ENCODE measurements around the gene SSBP3. TPM values are rescaled to one million over a fixed set of nuclear protein-coding genes. Genes with fewer than 3 reads are reported as not detected.
A peak's percentile ranks its signal among the peaks of the same experiment; 100 is the strongest.

SSBP3 gene
- total RNA-seq, 2 donors from 2014 or later = 59.0 to 92.1 TPM

DNA sequence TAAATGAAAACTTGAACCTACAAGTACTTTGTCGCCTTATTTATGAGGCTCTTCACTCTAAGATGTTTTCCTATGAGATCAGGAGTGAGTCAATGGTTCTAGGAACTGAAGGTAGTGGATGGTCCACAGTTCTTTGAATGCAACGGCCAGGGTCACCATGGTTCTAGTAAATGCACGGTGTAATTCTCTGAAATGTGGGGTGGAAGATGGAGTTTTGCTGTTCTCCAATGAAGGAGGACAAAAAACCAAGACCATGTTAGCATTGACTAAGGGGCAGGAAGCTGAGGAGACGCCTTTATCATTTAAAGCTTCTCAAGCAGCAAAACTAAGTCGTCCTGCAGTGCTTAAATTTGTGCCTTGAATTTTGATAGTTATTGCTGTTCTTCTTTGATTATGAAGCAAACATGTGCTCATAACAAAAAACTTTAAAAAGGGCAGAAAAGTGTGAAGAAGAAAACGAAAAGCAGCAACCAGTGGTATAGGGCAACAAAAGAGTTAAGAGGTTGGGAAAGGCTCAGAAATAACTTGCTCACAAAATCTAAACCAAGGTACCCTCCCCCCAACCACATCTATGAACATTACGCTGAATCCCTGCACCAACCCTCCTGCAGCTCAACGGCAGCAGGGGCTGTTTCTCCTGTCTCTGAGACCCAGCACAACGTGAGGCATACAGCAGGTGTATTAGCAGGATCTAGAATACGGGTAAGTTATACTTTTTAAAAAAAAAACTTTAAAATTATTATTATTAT, 121.2 kb downstream of the SSBP3 start:
- H3K27me3 Mint-ChIP-seq = no peaks in the 10 kb centered on the region
- H3K4me3 Mint-ChIP-seq = peak overlapping the region; percentile 78
- peaks cover 5% of the 10 kb centered on the region for H3K36me3 Mint-ChIP-seq
- peak; percentile 64 to 73 for ATAC-seq
- H3K4me1 Mint-ChIP-seq (ENCODE audit: low read depth in 2 of 2) = peaks cover 69 to 70% of the 10 kb centered on the region in 2 donors
- no peak for DNase-seq (ENCODE audit: low spot score)
- H3K27ac Mint-ChIP-seq = peak overlapping the region; percentile 91 to 92
- H3K9me3 Mint-ChIP-seq = no peaks in the 10 kb centered on the region

DNA sequence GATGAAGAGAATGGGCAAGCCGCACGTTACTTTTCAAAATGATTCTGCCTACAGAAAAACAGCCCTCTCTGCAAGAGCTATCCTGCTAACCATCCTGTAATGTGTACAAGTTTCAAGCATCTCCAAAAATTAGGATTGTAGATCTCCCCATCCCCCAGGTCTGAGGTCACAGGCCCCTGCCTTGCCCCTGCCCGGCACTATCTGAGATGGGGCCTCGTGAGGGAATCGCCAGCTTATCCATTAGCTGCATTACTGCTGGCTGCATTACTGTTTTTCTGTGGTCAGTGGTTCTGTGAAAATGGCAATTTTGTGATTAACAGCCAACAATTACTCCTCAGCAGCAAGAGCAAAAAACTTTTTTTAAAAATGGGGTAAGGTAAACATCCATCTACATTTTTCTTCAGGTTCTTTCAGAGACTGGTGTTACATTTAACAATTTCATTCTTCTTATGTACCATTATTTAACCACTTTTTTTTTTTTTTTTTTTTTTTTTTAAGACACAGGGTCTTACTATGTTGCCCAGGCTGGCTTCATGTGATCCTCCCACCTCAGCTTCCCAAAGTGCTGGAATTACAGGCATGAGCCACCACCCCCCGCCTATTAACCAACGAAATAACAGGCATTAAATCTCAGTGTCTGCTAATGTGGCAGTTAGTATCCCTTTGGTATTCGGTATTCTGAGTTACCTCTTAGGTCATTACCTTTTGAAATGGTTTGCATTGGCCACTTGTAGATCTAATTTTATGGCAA, 122.4 kb downstream of the SSBP3 start:
- peak overlapping the region; percentile 91 to 92 for H3K27ac Mint-ChIP-seq

DNA sequence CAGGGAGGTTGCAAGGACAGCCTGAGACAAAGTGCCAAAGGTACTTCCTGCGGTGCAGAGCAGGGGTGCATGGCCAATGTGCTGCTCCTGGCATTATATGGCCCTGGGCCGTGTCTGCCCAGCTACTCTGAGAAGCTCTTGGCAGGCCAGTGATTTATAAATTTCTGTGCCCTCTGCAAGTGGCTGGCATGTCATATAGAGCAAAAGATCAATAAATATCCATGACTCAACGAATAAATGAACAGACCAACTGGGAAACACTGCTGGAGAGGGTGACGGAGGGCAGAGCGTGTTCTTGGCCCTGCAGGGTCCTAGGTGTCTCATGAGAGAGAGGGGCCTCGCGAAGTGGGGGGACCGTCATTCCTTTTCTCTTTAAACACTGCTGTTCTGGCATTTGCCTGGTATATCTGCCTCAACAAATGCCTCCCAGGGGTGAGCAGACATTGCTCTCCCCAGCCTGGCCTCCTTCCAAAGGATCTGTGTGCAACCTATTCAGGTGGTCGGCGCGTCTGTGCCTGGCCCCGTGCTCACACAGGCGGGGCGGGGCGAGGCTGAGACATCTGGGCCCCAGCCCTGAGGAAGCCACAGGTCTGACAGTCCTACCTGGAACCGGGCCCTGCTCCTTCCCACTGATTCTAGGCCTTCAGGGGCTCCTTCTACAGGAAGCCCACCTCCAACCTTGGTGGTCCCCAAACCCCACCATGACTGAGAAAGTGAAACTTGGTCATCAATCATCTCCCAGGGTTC, 123.9 kb downstream of the SSBP3 start:
- Mint-ChIP-seq H3K4me1 (ENCODE audit: low read depth in 2 of 2) (peaks cover 56 to 67% of the 10 kb centered on the region in 2 donors), H3K36me3 (peaks cover 6% of the 10 kb centered on the region), H3K27me3 (no peaks in the 10 kb centered on the region), H3K27ac (peak overlapping the region; percentile 91 to 92), H3K4me3 (peak overlapping the region; percentile 60), H3K9me3 (no peaks in the 10 kb centered on the region)
- ATAC-seq = no peak
- no peak for DNase-seq (ENCODE audit: low spot score)

More for the DNA sequence above, 122.4 kb downstream of the SSBP3 start:
- peaks cover 6% of the 10 kb centered on the region for H3K36me3 Mint-ChIP-seq
- no peaks in the 10 kb centered on the region for H3K27me3 Mint-ChIP-seq
- ATAC-seq (no peak), DNase-seq (ENCODE audit: low spot score) (no peak)
- peak overlapping the region; percentile 60 for H3K4me3 Mint-ChIP-seq
- no peaks in the 10 kb centered on the region for H3K9me3 Mint-ChIP-seq
- H3K4me1 Mint-ChIP-seq (ENCODE audit: low read depth in 2 of 2) = peaks cover 61 to 64% of the 10 kb centered on the region in 2 donors

DNA sequence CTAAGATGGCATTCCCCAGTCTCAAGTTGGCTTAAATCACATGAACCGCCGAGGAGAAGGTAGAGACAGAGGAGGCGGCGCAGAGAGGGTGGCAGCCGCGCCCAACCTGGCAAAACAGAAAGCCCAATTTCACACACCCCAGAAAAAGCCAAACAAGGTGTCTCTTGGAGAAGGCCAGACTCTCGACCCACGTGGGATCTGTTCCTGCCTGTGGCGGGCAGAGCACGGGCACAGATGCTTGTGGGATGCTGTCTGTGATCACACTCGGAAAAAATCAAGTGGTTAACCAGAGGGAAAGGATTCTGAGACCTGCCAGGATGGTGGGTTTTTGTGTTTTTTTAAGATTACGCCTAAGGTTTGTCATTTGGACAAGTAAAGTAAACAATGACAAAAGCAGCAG, 125.5 kb downstream of the SSBP3 start:
- no peak for DNase-seq (ENCODE audit: low spot score)
- H3K27me3 Mint-ChIP-seq = no peaks in the 10 kb centered on the region
- no peak for ATAC-seq
- peak overlapping the region; percentile 23 to 77 for H3K27ac Mint-ChIP-seq
- H3K4me1 Mint-ChIP-seq (ENCODE audit: low read depth in 2 of 2) = peaks cover 50 to 62% of the 10 kb centered on the region in 2 donors
- no peak overlapping the region for H3K4me3 Mint-ChIP-seq
- H3K36me3 Mint-ChIP-seq = peaks cover 10% of the 10 kb centered on the region
- no peaks in the 10 kb centered on the region for H3K9me3 Mint-ChIP-seq

DNA sequence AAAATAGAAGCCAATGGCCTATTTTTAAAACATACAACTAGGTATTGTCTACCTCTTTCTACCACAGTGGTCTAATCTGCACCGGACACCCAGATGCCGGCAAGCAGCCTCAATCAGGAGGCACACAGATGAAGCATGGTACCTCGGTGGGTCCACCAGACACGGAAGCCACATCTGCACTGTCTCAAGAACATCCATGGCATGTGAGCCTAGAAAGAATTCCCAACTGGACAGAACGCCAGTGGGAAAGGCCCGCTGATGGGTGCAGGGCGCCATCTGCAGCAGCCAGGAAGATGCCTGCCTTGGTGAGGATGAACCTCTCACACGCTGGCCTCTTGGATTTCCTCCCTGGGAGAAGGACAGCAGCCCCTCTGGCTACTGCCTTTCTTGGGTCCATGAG, 126.7 kb downstream of the SSBP3 start:
- no peaks in the 10 kb centered on the region for H3K27me3 Mint-ChIP-seq

DNA sequence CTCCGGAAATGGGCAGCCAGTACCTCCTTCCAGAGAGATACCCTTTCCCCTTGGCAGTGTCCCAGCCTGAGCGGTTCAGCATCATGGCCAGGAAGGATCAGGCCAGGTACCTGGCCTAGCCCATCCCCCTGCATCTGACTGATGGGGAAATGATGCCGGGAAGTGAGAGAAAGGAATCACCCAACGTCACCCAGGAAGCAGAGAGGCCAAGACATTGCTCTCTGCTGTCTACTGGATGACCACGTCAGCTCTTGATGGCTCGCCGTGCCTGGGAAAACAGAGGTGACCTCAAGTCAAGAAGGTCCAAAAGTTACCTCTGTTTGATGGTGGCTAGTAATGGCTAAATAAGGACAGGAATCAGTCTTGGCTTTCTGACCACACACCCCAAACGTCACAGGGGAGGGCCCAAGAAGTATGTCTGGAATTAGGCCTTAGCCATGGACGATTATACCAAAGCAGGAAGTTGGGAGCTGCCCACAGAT, 127.2 kb downstream of the SSBP3 start:
- Mint-ChIP-seq H3K27ac (peak overlapping the region in 1 of 2 donors; percentile 23), H3K9me3 (no peaks in the 10 kb centered on the region), H3K36me3 (peaks cover 10% of the 10 kb centered on the region), H3K27me3 (no peaks in the 10 kb centered on the region), H3K4me1 (ENCODE audit: low read depth in 2 of 2) (peaks cover 47 to 62% of the 10 kb centered on the region in 2 donors), H3K4me3 (no peak overlapping the region)
- DNase-seq (ENCODE audit: low spot score) (no peak), ATAC-seq (no peak)

More for the DNA sequence above, 126.7 kb downstream of the SSBP3 start:
- no peak for ATAC-seq
- peaks cover 48 to 62% of the 10 kb centered on the region in 2 donors for H3K4me1 Mint-ChIP-seq (ENCODE audit: low read depth in 2 of 2)
- no peak overlapping the region for H3K4me3 Mint-ChIP-seq
- H3K9me3 Mint-ChIP-seq = no peaks in the 10 kb centered on the region
- DNase-seq (ENCODE audit: low spot score) = no peak
- H3K36me3 Mint-ChIP-seq = peaks cover 10% of the 10 kb centered on the region
- peak overlapping the region; percentile 23 for H3K27ac Mint-ChIP-seq

DNA sequence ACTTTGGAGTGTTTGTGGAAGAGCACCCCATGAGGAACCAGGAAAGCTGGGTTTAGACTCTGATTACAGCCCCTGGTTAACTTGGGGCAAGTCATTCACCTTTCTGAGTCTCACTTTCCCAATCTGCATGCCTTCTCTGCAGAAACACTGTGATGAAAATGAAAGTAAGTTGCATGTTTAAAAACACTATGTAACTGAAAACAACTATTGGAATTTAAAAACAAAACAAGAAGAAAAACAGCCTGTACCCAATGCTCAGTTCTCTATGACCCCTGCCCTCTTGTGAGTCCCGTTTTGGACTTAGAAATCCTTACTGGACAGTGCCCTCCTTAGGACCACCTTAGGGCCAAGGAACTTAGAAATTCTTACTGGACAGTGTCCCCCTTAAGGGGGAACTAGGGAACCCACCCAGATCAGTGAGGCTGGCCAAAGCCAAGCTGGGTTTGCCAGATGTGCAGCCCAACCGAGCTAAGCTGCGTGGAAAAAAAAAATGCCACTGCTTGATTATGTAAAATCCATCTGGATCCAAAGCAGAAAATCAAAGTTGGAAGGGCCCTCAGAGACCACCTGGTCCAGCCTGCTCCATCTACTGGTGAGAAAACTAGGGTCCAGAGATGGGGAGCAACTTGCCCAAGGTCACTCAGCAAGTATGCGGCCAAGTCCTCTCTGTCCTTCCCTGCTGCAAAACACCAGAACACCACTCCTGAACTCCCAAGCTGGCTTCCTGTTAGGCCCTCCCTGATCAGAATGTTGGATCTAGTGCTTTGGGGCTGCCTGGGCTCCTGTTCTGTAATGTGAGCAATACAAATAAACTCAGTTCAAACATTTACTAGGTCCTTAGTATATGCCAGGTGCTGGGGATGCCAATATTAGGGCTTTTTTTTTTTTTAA, 128.5 kb downstream of the SSBP3 start:
- Mint-ChIP-seq H3K4me1 (ENCODE audit: low read depth in 2 of 2) (peaks cover 35 to 58% of the 10 kb centered on the region in 2 donors), H3K4me3 (peak overlapping the region; percentile 49), H3K27me3 (no peaks in the 10 kb centered on the region), H3K36me3 (peaks cover 10% of the 10 kb centered on the region), H3K27ac (peak overlapping the region; percentile 67 to 92), H3K9me3 (no peaks in the 10 kb centered on the region)
- no peak for DNase-seq (ENCODE audit: low spot score)
- no peak for ATAC-seq

DNA sequence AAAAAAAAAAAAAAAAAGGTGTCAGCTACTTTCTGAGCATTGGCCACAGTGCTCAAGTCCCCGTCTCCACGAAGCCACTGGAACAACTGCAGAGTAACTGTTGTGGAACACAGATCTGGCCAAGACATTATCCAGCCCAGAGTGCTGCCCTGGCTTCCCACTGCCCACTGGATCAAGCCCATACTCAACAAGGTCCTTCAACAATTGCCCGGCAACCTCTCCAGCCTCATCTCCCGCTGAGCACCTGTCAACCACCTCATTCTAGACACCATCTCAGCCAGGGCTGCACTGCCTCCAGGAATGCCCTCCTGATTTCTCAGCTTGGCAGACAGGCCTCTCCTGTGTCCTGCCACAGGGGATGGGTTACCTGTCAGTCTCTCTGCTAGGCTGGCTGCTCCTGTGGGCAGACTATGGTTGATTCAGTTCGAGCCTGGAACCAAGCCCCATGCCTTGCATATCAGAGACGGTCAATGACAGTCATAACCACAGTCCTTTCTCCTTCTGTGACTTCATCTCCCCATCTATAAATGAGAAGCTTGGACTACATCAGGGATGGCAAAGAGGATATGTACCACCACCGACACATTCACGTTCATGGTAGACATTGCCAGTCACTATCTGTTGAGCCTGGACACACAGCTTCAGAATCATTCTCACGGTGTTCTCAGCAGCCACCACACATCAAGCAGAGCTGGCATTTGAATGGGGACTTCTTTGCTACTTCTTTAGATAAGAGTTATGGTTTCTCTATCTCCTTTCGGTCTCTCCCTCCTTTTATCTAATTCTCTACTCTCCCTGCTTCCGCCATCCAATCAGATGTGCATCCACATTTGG, 129.4 kb downstream of the SSBP3 start:
- DNase-seq (ENCODE audit: low spot score) (no peak), ATAC-seq (no peak)
- Mint-ChIP-seq H3K9me3 (no peaks in the 10 kb centered on the region), H3K36me3 (peaks cover 10% of the 10 kb centered on the region), H3K27ac (peak overlapping the region; percentile 67 to 92), H3K4me1 (ENCODE audit: low read depth in 2 of 2) (peaks cover 33 to 54% of the 10 kb centered on the region in 2 donors), H3K4me3 (peak overlapping the region; percentile 49), H3K27me3 (no peaks in the 10 kb centered on the region)

DNA sequence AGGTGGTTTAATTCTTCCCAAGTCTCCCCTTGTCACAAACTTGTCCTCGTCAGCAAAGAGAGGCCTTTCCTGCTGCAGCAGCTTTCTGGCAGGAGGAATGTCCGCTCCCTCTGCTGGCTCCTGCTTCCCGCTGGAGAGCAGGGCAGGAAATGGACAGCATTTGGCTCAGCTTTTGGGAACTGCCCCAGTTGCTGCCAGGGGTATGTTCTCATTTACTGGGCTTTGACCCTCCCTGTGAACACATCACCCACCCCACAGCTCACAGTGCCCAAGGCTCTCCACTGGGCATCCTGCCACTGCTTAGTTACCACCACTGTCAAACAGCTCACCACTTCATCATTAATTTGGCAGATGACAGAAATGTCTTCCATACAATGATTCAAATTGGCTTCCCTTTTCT, 130.8 kb downstream of the SSBP3 start:
- no peak for DNase-seq (ENCODE audit: low spot score)
- peak overlapping the region; percentile 44 to 76 for H3K27ac Mint-ChIP-seq
- no peak for ATAC-seq
- peaks cover 10% of the 10 kb centered on the region for H3K36me3 Mint-ChIP-seq
- no peaks in the 10 kb centered on the region for H3K9me3 Mint-ChIP-seq
- no peaks in the 10 kb centered on the region for H3K27me3 Mint-ChIP-seq
- no peak overlapping the region for H3K4me3 Mint-ChIP-seq
- H3K4me1 Mint-ChIP-seq (ENCODE audit: low read depth in 2 of 2) = peaks cover 31 to 57% of the 10 kb centered on the region in 2 donors

DNA sequence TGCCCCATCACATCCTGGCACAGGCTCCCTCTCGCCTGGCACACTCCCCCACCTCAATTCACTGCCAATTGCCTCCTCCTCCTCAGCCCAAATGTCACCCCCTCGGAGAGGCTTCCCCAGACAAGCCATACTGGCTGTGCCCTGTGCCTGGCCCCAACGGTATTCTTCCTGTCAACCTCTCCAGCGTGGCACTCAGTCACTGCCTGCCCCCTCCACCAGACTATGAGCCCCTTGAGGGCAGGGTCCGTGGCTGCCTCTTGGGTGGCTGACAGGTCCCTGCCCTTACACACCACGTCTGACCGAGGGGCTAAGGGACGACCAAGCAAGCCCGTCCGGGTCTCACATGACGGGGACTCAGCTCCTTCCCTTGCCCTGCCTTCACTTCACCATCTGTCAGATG, 131.3 kb downstream of the SSBP3 start:
- H3K4me1 Mint-ChIP-seq (ENCODE audit: low read depth in 2 of 2) = peaks cover 31 to 57% of the 10 kb centered on the region in 2 donors
- peaks cover 5% of the 10 kb centered on the region for H3K36me3 Mint-ChIP-seq
- DNase-seq (ENCODE audit: low spot score) (no peak), ATAC-seq (no peak)
- no peaks in the 10 kb centered on the region for H3K27me3 Mint-ChIP-seq
- H3K27ac Mint-ChIP-seq = peak overlapping the region; percentile 44 to 76
- no peaks in the 10 kb centered on the region for H3K9me3 Mint-ChIP-seq
- no peak overlapping the region for H3K4me3 Mint-ChIP-seq

DNA sequence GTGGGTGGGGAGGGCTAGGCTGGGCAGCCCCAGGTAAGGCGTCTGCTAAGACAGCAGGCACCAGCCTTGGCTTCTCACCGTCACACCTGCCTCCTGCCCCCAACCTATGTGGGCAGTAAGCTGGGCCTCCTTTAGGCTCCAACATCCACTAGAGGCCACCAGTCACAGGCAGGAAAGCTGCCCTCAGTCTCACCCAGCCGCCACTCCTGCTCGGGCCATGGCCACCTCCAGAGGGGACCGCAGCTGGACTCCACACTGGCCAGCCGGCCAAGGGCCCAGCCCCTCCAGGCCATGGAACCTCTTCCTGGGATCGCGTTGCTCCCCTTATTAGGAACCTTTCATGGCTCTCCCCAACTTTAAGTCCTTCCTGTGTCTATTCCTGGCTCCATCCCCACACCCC, 131.7 kb downstream of the SSBP3 start:
- Mint-ChIP-seq H3K27ac (peak overlapping the region; percentile 44 to 76), H3K27me3 (no peaks in the 10 kb centered on the region), H3K4me3 (no peak overlapping the region), H3K4me1 (ENCODE audit: low read depth in 2 of 2) (peaks cover 35 to 60% of the 10 kb centered on the region in 2 donors), H3K36me3 (peaks cover 4% of the 10 kb centered on the region), H3K9me3 (no peaks in the 10 kb centered on the region)
- ATAC-seq = no peak
- no peak for DNase-seq (ENCODE audit: low spot score)

DNA sequence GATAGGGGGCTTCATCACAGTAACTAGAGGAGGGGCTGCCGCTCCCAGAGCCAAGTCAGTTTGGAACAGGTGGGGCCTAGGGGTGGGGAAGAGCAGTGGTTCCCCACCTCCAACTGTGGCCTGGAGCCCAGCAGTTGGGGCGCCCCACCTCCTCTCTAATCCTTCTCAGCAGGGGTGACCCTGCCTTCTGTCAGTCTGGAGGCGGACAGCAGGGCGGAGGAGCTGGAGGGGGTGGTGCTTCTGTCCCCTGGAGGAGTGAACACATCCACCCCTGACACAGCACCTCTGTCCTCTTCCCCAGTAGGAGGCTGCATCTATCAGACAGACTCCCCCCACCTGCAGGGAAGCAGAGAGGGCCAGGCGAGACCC, 132.4 kb downstream of the SSBP3 start:
- ATAC-seq = no peak
- Mint-ChIP-seq H3K4me3 (no peak overlapping the region), H3K36me3 (peaks cover 4% of the 10 kb centered on the region), H3K4me1 (ENCODE audit: low read depth in 2 of 2) (peaks cover 40 to 63% of the 10 kb centered on the region in 2 donors), H3K27ac (peak overlapping the region in 1 of 2 donors; percentile 76), H3K27me3 (no peaks in the 10 kb centered on the region), H3K9me3 (no peaks in the 10 kb centered on the region)
- DNase-seq (ENCODE audit: low spot score) = no peak

Measured in natural killer cell treated with Interleukin-12 subunit alpha and Interleukin-12 subunit beta and Interleukin-15 and Interleukin-18, amount 100 ng/mL, for 72 hours (primary cell).